Gastroesophageal sphincter (tissue), 4 donors: ENCODE results near the gene GRHL1. TPM values are rescaled to one million over a fixed set of nuclear protein-coding genes. Genes with fewer than 3 reads are reported as not detected.

Experiments
- ATAC-seq: fragments of 150-250 bp; one replicate; pipeline ENCODE4 v1.9.1; 2016; ENCODE audit warnings: mild to moderate bottlenecking, moderate library complexity
- H3K27ac ChIP-seq, 4 donors: fragments of 200-600 bp; sonication (generic) in 3 of 4; 1 replicate in 3 of 4; 2 replicates in 1 of 4; pipeline ENCODE4 v1.5.1; 2016 to 2019
- H3K27me3 ChIP-seq: fragments of 200-600 bp; sonication (generic); one replicate; pipeline ENCODE4 v1.5.1; 2019
- H3K36me3 ChIP-seq, 2 donors: fragments of 200-600 bp; sonication (generic); one replicate each; pipeline ENCODE4 v1.5.1; 2019; ENCODE audit warnings: control low read depth in 1 of 2
- H3K4me1 ChIP-seq, 3 donors: fragments of 200-600 bp; sonication (generic); 1 replicate in 2 of 3; 2 replicates in 1 of 3; pipeline ENCODE4 v1.5.1; 2016 to 2019; ENCODE audit warnings: control low read depth in 2 of 3
- H3K4me3 ChIP-seq, 2 donors: fragments of 200-600 bp; sonication (generic); one replicate each; pipeline ENCODE4 v1.5.1; 2019; ENCODE audit warnings: mild to moderate bottlenecking in 1 of 2, moderate library complexity in 1 of 2
- H3K9me3 ChIP-seq, 3 donors: fragments of 200-600 bp; sonication (generic); one replicate each; pipeline ENCODE4 v1.5.1; 2017 to 2019; ENCODE audit warnings: control low read depth in 2 of 3
- CTCF ChIP-seq, 4 experiments: fragments of 200-600 bp in 2 of 4; fragments of 450-650 bp in 2 of 4; sonication (generic) in 1 of 4; IDR thresholded peaks; one replicate each; pipeline ENCODE4 v1.5.1; 2017 to 2019; ENCODE audit warnings: antibody characterized with exemption in 4 of 4, mild to moderate bottlenecking in 2 of 4, moderate library complexity in 2 of 4
- EP300 ChIP-seq: sonication (generic); formaldehyde crosslinking; IDR thresholded peaks from one replicate; pipeline ENCODE4 v1.6.1; 2017; ENCODE audit warnings: antibody characterized with exemption, mild to moderate bottlenecking
- POLR2A ChIP-seq, 2 donors: fragments of 450-650 bp; IDR thresholded peaks; one replicate each; pipeline ENCODE4 v1.6.1; 2017; ENCODE audit warnings: antibody characterized with exemption in 2 of 2, mild to moderate bottlenecking in 2 of 2, moderate library complexity in 1 of 2
- POLR2AphosphoS5 ChIP-seq: sonication (generic); formaldehyde crosslinking; IDR thresholded peaks from one replicate; pipeline ENCODE4 v1.6.1; 2017; ENCODE audit warnings: antibody characterized with exemption
- whole genome bisulfite sequencing, 2 donors: methylation state at CpG; one replicate each; pipeline ENCODE4 v1.1.5; 2018; ENCODE audit warnings: low coverage in 1 of 2; 5-methylcytosine and 5-hydroxymethylcytosine counted together
- total RNA-seq, 4 donors: library from RNA; depleted of rRNA; stranded (reverse); fragments of >200 nt; gene quantifications; one replicate each; pipeline ENCODE4 v1.1.0, GENCODE V29; 2016

GRHL1 gene
- total RNA-seq, 4 donors from 2014 or later, result 1.3 to 6.1 (median 2.3) TPM

- H3K27ac ChIP-seq, result peak overlapping the region; percentile 87 to 99 (median 95)
- ATAC-seq, result peak; percentile 75
- TF ChIP-seq POLR2AphosphoS5, result peak; percentile 81
- no peak for TF ChIP-seq EP300
- TF ChIP-seq CTCF (IDR thresholded peaks at IDR 0.05), result peak in 1 of 4 experiments; percentile 6
- TF ChIP-seq POLR2A (IDR thresholded peaks at IDR 0.05), result no peak
- H3K9me3 ChIP-seq, result no peaks in the 10 kb centered on the region
- 1 to 15% methylated on average over 11 to 21 of the region's 90 CpGs for WGBS, 2 donors
- H3K4me1 ChIP-seq, result peaks cover 0 to 88% (median 65%) of the 10 kb centered on the region in 3 donors
- H3K4me3 ChIP-seq, result peak overlapping the region; percentile 47 to 79
- peaks cover 0 to 28% of the 10 kb centered on the region in 2 donors for H3K36me3 ChIP-seq
- no peaks in the 10 kb centered on the region for H3K27me3 ChIP-seq
Observed at GRCh38 chr2:10043906-10044601, 92.6 kb downstream of the GRHL1 start.

DNA sequence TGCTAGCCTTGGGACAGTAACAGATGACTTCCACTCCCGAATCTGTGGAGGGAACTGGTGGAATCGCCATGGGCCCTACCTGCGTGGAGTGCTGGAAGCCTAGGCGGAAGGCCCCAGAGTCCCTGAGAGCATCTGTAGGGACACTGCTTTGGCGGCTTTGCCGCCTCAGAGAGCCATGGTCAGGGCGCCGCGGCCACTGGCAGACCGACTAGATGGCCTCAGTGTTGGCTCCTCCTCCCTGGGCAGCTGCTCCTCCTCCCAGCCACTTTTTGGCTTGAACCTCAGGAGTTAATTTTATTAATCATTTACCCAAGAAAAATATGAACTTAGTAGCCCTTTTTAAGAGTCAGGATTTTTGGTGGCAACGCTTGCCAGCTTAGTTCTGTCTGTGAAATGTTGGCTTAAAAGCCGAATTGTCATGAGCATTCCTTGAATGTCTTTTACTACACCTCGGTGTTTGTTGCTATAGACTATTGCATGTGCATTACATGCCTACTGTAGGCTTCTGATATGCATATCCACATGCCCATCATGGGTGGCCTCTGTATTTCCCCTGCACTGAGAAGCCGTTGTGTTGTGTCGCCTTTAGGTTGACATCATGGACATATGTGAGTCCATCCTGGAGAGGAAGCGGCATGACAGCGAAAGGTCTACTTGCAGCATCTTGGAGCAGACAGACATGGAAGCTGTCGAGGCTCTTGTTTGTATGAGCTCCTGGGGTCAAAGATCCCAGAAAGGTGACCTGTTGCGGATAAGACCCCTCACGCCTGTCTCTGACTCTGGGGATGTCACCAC lies 94.3 kb downstream of the GRHL1 start:
- peaks cover 0 to 86% (median 63%) of the 10 kb centered on the region in 3 donors for H3K4me1 ChIP-seq
- no peak for TF ChIP-seq POLR2AphosphoS5
- no peak for TF ChIP-seq CTCF (IDR thresholded peaks at IDR 0.05)
- TF ChIP-seq POLR2A (IDR thresholded peaks at IDR 0.05), result no peak
- TF ChIP-seq EP300, result no peak
- 48 to 56% methylated on average over 7 to 13 of the region's 20 CpGs for WGBS, 2 donors
- no peaks in the 10 kb centered on the region for H3K27me3 ChIP-seq
- H3K27ac ChIP-seq, result peak overlapping the region in 3 of 4 donors; percentile 92 to 99 (median 98)
- peaks cover 0 to 44% of the 10 kb centered on the region in 2 donors for H3K36me3 ChIP-seq
- no peaks in the 10 kb centered on the region for H3K9me3 ChIP-seq
- ATAC-seq, result no peak
- peak overlapping the region in 1 of 2 donors; percentile 79 for H3K4me3 ChIP-seq

DNA sequence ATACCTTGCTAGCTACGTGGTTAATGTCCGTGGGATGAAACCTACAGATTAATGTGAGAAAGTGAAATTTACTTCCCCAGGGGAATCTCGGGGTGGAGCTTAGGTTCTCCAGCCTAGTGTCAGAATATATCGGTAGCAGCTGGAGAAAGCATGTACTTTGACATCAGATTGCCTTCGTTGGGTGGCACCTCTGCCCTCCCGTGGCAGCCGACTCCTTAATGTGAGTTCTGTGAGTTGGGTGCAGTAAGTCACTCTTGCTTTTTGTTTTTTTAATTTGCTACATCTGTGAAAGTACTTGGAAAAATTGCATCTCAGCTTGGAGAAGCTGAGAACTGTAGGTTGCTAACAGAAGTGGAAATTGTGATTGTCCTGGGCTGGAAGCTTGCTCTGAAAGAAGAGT lies 95.4 kb downstream of the GRHL1 start:
- Histone ChIP-seq H3K27ac (peak overlapping the region in 3 of 4 donors; percentile 52 to 99 (median 92)), H3K9me3 (no peaks in the 10 kb centered on the region), H3K4me3 (no peak overlapping the region), H3K36me3 (peaks cover 0 to 53% of the 10 kb centered on the region in 2 donors), H3K4me1 (peaks cover 0 to 74% (median 51%) of the 10 kb centered on the region in 3 donors), H3K27me3 (no peaks in the 10 kb centered on the region)
- no peak for TF ChIP-seq POLR2AphosphoS5
- no peak for TF ChIP-seq EP300
- TF ChIP-seq POLR2A (IDR thresholded peaks at IDR 0.05), result no peak
- whole genome bisulfite sequencing, 2 donors, result 24 to 33% methylated on average over 6 to 7 of the region's 7 CpGs
- ATAC-seq, result no peak

DNA sequence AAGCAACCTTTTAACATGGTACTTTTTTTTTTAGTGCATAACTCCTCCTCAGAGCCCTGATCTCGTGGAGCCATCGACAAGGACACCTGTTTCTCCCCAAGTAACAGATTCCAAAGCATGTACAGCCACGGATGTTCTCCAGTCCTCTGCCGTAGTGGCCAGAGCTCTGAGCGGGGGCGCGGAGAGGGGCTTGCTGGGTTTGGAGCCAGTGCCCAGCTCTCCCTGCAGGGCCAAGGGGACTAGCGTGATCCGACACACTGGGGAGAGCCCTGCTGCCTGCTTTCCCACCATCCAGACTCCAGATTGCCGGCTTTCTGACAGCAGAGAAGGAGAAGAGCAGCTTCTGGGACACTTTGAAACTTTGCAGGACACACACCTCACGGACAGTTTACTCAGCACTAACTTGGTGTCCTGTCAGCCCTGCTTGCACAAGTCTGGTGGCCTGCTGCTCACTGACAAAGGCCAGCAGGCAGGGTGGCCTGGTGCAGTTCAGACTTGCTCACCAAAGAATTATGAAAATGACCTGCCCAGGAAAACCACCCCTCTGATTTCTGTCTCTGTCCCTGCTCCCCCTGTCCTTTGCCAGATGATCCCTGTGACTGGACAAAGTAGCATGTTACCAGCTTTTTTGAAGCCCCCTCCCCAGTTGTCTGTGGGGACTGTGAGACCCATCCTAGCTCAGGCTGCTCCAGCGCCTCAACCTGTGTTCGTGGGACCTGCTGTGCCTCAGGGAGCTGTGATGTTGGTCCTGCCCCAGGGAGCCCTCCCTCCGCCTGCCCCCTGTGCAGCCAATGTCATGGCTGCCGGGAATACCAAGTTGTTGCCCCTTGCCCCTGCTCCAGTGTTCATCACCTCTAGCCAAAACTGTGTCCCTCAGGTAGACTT lies 96.4 kb downstream of the GRHL1 start:
- Histone ChIP-seq H3K27ac (peak overlapping the region in 3 of 4 donors; percentile 52 to 99 (median 92)), H3K36me3 (peaks cover 0 to 63% of the 10 kb centered on the region in 2 donors), H3K9me3 (no peaks in the 10 kb centered on the region), H3K4me3 (no peak overlapping the region), H3K4me1 (peaks cover 0 to 74% (median 48%) of the 10 kb centered on the region in 3 donors), H3K27me3 (no peaks in the 10 kb centered on the region)
- TF ChIP-seq POLR2A (IDR thresholded peaks at IDR 0.05) (no peak), CTCF (IDR thresholded peaks at IDR 0.05) (no peak), EP300 (no peak), POLR2AphosphoS5 (no peak)
- no peak for ATAC-seq
- WGBS, 2 donors, result 81 to 87% methylated on average over 2 to 6 of the region's 15 CpGs
